Uterus (tissue), 2 donors: ENCODE data around the gene SKAP1.
"Not testable (repeated sequence)": the region's sequence is repeated elsewhere in the genome, so short reads cannot be mapped to it uniquely, and the experiment has no call there.

Source experiments
- CTCF ChIP-seq, 4 experiments: fragments of 200-600 bp in 2 of 4; fragments of 450-650 bp in 2 of 4; sonication (generic) in 2 of 4; IDR thresholded peaks; one replicate each; pipeline ENCODE4 v1.5.1; 2016 to 2019; ENCODE audit warnings: antibody characterized with exemption in 4 of 4, mild to moderate bottlenecking in 2 of 4, moderate library complexity in 1 of 4
- POLR2A ChIP-seq, 2 donors: fragments of 450-650 bp; IDR thresholded peaks; one replicate each; pipeline ENCODE4 v1.6.1; 2016; ENCODE audit warnings: antibody characterized with exemption in 2 of 2, mild to moderate bottlenecking in 1 of 2, moderate library complexity in 1 of 2

DNA sequence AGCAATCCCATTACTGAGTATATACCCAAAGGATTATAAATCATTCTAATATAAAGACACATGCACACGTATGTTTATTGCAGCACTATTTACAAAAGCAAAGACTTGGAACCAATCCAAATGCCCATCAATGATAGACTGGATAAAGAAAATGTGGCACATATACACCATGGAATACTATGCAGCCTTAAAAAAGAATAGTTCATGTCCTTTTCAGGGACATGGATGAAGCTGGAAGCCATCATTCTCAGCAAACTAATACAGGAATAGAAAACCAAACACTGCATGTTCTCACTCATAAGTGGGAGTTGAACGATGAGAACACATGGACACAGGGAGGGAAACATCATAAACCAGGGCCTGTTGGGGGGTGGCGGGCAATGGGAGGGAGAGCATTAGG, 19.3 kb upstream of the SKAP1 start:
- TF ChIP-seq CTCF, POLR2A (IDR thresholded peaks at IDR 0.05): not testable (repeated sequence)
